Measurements from ENCODE around the gene WNK2. TPM values are rescaled to one million over a fixed set of nuclear protein-coding genes. Genes with fewer than 3 reads are reported as not detected.

Gene WNK2
- total RNA-seq, 1 donor from 2014 or later = 218 TPM

GRCh38 chr9:93268551-93269314 lies 84.8 kb downstream of the WNK2 start:
- peaks cover 19% of the 10 kb centered on the region for H3K4me1 ChIP-seq
- no peaks in the 10 kb centered on the region for H3K9me3 ChIP-seq (replicated peaks)
- DNase-seq = no peak
- no peak for TF ChIP-seq CTCF (IDR thresholded peaks at IDR 0.05; ENCODE audit: borderline replicate concordance)
- peaks cover 35% of the 10 kb centered on the region for H3K36me3 ChIP-seq
- H3K4me3 ChIP-seq = no peak overlapping the region
- H3K27me3 ChIP-seq (ENCODE audit: low read depth) = peaks cover 16% of the 10 kb centered on the region
- no peak overlapping the region for H3K27ac ChIP-seq (replicated peaks)
- intact Hi-C loops (cut with micrococcal nuclease) = no loop called here

GRCh38 chr9:93270976-93271375 lies 87.0 kb downstream of the WNK2 start:
- Histone ChIP-seq H3K27ac (replicated peaks) (no peak overlapping the region), H3K36me3 (peaks cover 26% of the 10 kb centered on the region), H3K9me3 (replicated peaks) (no peaks in the 10 kb centered on the region), H3K4me3 (no peak overlapping the region), H3K27me3 (ENCODE audit: low read depth) (peaks cover 16% of the 10 kb centered on the region), H3K4me1 (peaks cover 6% of the 10 kb centered on the region)
- intact Hi-C loops (cut with micrococcal nuclease) = no loop called here
- DNase-seq = no peak
- TF ChIP-seq CTCF (IDR thresholded peaks at IDR 0.05; ENCODE audit: borderline replicate concordance) = no peak

GRCh38 chr9:93276973-93277372 lies 93.0 kb downstream of the WNK2 start:
- TF ChIP-seq CTCF (IDR thresholded peaks at IDR 0.05; ENCODE audit: borderline replicate concordance) = peak; percentile 12
- H3K4me1 ChIP-seq = peaks cover 3% of the 10 kb centered on the region
- no peaks in the 10 kb centered on the region for H3K9me3 ChIP-seq (replicated peaks)
- no peaks in the 10 kb centered on the region for H3K36me3 ChIP-seq
- intact Hi-C loops (cut with micrococcal nuclease) = no loop called here
- no peak overlapping the region for H3K27ac ChIP-seq (replicated peaks)
- no peak overlapping the region for H3K4me3 ChIP-seq
- no peak for DNase-seq
- no peaks in the 10 kb centered on the region for H3K27me3 ChIP-seq (ENCODE audit: low read depth)

GRCh38 chr9:93278144-93278543 lies 94.2 kb downstream of the WNK2 start:
- Histone ChIP-seq H3K27ac (replicated peaks) (no peak overlapping the region), H3K4me3 (no peak overlapping the region), H3K9me3 (replicated peaks) (no peaks in the 10 kb centered on the region), H3K36me3 (no peaks in the 10 kb centered on the region), H3K27me3 (ENCODE audit: low read depth) (no peaks in the 10 kb centered on the region), H3K4me1 (peaks cover 3% of the 10 kb centered on the region)
- intact Hi-C loops (cut with micrococcal nuclease) = no loop called here
- no peak for TF ChIP-seq CTCF (IDR thresholded peaks at IDR 0.05; ENCODE audit: borderline replicate concordance)
- DNase-seq = no peak

- Histone ChIP-seq H3K4me1 (peaks cover 3% of the 10 kb centered on the region), H3K4me3 (no peak overlapping the region), H3K9me3 (replicated peaks) (no peaks in the 10 kb centered on the region), H3K27ac (replicated peaks) (no peak overlapping the region), H3K36me3 (no peaks in the 10 kb centered on the region), H3K27me3 (ENCODE audit: low read depth) (no peaks in the 10 kb centered on the region)
- no peak for DNase-seq
- intact Hi-C loops (cut with micrococcal nuclease) = no loop called here
- no peak for TF ChIP-seq CTCF (IDR thresholded peaks at IDR 0.05; ENCODE audit: borderline replicate concordance)
These were observed 96.8 kb downstream of the WNK2 start for GRCh38 chr9:93280661-93281259.

All from left ventricle myocardium inferior (tissue), 1 donor.